GM18517 (cell line): Measurements from ENCODE around the gene CNTNAP2.

Experiments
- ATAC-seq: cut with Tn5 transposase; IDR thresholded peaks from one replicate; pipeline ENCODE4 v1.9.1; 2021; ENCODE audit warnings: mild to moderate bottlenecking, moderate library complexity; ENCODE audit not compliant: unreplicated experiment

Gene CNTNAP2

GRCh38 chr7:147516391-147516790 lies 1399.8 kb downstream of the CNTNAP2 start:
- ATAC-seq, result no peak

GRCh38 chr7:147519062-147519461 lies 1402.5 kb downstream of the CNTNAP2 start:
- ATAC-seq, result no peak

- ATAC-seq, result no peak
Measured at GRCh38 chr7:147523056-147523455, 1406.5 kb downstream of the CNTNAP2 start.

GRCh38 chr7:147524726-147525250 lies 1408.2 kb downstream of the CNTNAP2 start:
- no peak for ATAC-seq

GRCh38 chr7:147525325-147525724 lies 1408.7 kb downstream of the CNTNAP2 start:
- ATAC-seq, result no peak

GRCh38 chr7:147535701-147536111 lies 1419.1 kb downstream of the CNTNAP2 start:
- no peak for ATAC-seq

- ATAC-seq, result no peak
Measured at GRCh38 chr7:147539685-147540084, 1423.1 kb downstream of the CNTNAP2 start.

GRCh38 chr7:147540743-147541142 lies 1424.1 kb downstream of the CNTNAP2 start:
- ATAC-seq, result no peak

- ATAC-seq, result no peak
Measured at GRCh38 chr7:147541261-147541660, 1424.7 kb downstream of the CNTNAP2 start.

GRCh38 chr7:147547252-147547897 lies 1430.8 kb downstream of the CNTNAP2 start:
- ATAC-seq, result no peak

GRCh38 chr7:147556317-147556716 lies 1439.7 kb downstream of the CNTNAP2 start:
- ATAC-seq, result no peak

- no peak for ATAC-seq
Measured at GRCh38 chr7:147563669-147564068, 1447.1 kb downstream of the CNTNAP2 start.

- ATAC-seq, result no peak
Measured at GRCh38 chr7:147564786-147565476, 1448.3 kb downstream of the CNTNAP2 start.

- ATAC-seq, result no peak
Measured at GRCh38 chr7:147567043-147567442, 1450.4 kb downstream of the CNTNAP2 start.

GRCh38 chr7:147569116-147569913 lies 1452.7 kb downstream of the CNTNAP2 start:
- ATAC-seq, result no peak

GRCh38 chr7:147570390-147570789 lies 1453.8 kb downstream of the CNTNAP2 start:
- ATAC-seq, result no peak

- ATAC-seq, result no peak
Measured at GRCh38 chr7:147571436-147572185, 1455.0 kb downstream of the CNTNAP2 start.

- ATAC-seq, result no peak
Measured at GRCh38 chr7:147578196-147578595, 1461.6 kb downstream of the CNTNAP2 start.

GRCh38 chr7:147579148-147579547 lies 1462.5 kb downstream of the CNTNAP2 start:
- ATAC-seq, result no peak

GRCh38 chr7:147584771-147585193 lies 1468.2 kb downstream of the CNTNAP2 start:
- ATAC-seq, result no peak

GRCh38 chr7:147586110-147586509 lies 1469.5 kb downstream of the CNTNAP2 start:
- ATAC-seq, result no peak
